Embryonic facial prominence (tissue), 1 donor: Measurements from ENCODE around the gene ARGLU1.

ENCODE experiments used
- DNase-seq: peaks from one replicate; pipeline ENCODE4 v3.0.0-alpha.2; 2016; ENCODE audit errors: extremely low spot score

Gene ARGLU1

DNA sequence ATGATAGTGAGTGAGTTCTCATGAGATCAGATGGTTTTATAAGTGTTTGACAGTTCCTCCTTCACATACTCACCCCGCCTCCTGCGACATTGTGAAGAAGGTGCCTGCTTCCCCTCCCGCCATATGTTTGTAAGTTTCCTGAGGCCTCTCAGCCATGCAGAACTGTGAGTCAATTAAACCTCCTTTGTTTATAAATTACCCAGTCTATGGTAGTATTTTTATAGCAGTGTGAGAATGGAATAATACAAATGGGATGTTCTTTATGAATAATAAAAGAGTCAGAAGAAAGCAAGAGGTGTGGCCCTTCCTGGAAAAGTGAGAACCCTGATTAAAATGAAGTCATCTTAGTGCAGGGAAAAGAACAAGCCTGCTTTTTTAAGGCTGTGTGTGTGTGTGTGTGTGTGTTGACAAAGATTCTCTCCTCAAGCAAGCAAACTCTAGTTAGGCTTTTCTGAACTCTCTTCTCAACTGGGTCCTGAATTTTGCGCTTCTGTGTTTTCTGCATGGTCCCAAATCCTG, 18.8 kb upstream of the ARGLU1 start:
- DNase-seq = no peak

DNA sequence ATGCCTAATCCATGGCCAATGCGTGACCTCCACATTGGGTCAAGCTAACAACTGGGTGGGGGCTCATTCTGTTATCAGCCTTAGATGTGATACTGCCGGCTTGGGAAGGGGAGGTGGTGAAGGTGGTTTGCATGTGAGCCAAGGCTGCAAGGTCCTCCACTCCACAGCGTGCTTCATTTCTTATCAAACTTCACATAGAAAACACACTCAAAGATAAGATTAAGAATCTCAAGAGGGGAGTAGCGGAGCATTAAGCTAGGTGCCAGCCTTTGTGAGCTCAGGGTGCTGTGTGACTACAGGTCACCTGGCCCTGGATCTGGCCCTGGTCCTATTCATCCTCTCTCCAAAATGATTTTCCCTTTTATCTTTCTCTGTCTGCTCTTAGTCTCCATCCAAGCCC, 13.3 kb upstream of the ARGLU1 start:
- DNase-seq = no peak

DNA sequence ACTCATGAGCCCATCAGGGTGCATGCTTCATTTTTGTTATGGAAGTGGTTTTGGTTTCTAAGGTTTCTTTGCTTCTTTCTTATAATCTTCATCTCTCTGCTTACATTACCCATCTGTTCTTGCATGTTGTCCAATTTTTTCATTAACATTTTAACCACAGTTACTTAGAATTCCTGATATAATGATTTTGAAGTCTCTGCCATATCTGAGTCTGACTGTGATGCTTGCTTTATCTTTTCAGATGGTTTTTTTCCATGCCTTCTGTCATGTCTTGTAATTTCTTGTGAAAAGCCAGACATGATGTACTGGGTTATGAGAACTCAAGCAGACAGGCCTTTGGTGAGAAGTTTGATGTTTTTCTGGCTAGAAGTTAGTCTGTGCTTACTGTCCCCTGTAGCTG, 8.0 kb upstream of the ARGLU1 start:
- no peak for DNase-seq

DNA sequence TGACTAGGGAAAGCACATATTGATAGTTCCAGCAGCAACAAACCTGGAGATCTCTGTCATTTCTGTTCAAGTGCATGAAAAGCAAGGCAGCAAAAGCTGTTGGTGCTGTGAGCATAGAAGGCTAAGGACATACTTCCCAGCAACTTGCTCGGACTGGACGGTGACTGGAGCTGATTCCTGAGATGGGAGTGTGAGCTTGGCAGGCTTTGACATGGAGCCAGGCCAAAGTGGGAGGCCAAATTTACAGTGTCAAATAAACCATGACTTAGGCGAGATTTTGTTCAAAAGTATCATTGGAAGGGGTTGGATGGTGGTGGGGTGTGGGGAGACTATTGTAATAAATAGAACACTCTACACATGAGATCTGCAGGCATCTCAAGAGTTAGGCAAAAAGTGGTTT, 5.9 kb upstream of the ARGLU1 start:
- no peak for DNase-seq

DNA sequence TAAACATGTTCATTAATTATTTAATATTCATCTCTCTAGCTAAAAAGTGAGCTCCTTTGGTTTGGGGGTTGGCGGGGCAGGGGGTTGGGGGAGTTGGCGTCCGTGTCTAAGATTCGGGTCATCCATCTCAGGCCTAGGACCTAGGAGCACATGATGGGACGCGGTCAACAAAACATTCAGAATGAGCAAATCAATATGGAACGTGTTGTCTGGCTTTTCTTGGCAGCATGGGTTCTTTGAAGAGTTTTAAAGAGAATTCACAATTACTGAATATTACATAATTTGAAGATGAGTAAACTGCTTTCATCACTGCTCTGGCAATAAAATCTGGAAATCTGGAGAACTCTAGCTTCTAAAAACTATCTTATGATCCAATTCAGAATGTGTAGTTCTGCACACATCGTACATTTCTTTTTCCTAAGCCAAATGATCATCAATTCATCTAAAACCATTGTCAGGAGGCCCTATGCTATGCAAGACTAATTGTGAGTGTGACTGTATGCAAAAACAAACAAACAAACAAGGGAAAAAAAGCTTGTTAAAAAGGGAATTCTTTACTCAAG, 5.4 kb upstream of the ARGLU1 start:
- DNase-seq = no peak

DNA sequence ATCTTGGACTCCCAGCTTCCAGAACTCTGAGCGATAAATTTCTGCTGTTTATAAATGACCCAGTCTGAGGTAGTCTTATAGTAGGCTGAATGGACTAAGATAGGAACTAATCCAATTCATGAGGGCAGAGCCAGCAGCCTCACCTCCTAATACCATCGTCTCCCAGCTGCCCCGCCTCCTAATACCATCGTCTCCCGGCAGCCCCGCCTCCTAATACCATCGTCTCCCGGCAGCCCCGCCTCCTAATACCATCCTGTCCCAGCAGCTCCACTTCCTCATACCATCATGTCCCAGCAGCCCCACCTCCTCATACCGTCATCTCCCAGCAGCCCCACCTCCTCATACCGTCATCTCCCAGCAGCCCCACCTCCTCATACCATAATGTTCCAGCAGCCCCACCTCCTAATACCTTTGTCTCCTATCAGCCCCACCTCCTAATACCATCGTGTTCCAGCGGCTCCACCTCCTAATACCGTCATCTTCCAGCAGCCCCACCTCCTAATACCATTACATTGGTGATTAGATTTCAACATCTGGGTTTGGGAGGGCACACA, 2.4 kb upstream of the ARGLU1 start:
- no peak for DNase-seq

DNA sequence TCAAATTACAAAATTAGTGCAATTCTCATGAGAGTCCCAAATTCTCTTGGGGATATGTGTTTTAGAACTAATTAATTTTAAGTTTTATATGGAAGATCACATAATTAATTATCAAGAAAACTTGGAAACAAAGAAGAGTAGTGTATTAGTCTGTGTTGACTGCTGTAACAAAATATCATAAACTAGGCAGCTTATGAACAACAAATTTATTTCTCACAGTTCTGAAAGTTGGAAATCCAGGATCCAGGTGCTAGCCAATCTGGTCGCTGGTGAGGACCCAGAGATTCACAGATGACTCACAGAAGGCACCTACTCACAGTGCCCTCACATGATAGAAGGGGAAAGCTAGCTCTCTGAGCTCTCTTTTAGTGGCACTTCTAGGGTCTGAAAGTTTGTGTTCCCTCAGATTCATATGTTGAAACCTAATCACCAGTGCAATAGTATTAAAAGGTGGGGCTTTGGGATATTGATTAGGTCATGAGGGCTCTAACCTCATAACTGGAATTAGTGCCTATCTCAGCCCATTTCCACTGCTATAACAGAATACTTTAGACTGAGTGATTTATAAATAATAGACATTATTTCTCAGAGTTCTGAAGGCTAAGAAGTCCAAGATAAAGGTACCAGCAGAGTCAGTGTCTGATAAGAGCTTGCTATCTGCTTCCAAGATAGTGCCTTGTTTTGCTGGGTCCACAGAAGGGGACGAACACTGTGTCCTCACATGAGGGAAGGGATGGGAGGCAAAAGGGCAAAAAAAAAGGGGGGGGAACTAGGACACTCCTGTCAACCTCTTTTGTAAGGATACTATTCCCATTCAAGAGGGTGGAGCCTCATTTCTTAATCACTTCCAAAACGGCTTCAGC, 1.5 kb upstream of the ARGLU1 start:
- no peak for DNase-seq

DNA sequence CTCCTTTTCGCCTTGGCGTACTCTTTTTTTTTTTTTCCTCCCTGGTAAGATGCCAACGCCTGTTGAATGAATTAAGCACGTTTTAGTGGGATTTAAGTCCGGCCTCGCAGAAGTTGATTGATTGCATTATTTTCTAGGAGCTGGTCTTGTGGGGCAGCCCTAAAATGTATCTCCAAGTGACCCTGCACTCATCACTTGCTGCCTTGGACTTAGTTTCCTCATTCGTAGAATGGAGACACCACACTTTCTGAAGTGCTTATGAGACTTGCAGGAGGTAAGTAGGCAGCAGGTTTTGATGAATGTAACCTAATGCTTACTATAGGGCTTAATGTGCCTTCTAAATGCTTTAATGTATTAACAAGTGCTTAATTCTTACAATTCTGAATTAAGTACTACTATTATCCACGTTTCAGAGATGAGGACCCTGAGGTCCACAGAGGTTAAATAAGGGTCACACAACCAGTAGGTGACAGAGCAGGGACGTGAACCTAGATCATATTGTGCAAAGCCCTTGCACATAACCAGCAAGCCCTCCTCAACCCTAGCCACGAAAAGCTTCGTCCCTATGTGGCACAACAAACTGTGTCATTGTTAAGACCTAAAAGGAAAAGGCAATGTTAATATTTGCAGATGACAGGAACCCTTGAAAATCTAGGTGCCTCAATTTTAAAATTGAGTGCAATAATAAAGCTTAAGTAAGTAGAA, 514 bp upstream of the ARGLU1 start:
- DNase-seq = no peak

DNA sequence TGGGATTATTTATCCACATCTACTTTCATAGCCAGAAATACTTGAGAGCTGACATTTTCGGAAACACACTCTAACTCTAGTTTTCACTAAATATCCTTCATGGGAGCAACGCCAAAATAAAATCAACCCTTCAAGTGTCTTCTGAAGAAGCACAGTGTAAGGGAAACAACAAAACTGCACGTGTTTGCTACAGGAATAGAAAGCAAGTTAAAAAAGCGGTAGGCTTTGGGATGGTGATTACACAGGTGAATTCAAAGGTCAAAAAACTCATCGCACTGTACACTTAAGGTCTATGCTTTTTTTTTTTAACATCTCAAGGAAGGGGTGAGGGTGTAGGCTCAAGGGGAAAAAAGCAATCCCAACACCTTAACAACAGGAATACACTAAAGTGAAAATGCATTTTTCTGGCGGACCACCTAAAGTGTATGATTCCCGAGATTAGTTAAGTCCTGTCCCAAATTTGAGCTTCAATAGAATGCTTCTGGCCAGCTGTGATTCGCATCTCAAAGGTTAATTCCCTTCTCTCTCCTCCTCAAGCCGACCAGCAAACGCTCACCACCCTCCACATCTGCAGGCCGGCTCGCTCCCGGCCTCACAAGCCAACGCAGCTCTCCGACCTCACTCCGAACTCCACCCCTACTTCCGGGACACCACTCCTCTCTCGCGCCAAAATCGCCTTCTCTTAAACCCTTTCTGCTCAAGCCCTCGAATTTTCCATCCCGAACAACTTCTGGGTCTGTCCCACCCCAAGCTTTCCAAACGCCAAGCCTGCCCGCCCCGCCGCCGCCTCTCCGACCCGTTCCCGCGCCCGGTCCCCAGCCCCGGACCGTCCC, 1.1 kb downstream of the ARGLU1 start:
- DNase-seq = no peak

DNA sequence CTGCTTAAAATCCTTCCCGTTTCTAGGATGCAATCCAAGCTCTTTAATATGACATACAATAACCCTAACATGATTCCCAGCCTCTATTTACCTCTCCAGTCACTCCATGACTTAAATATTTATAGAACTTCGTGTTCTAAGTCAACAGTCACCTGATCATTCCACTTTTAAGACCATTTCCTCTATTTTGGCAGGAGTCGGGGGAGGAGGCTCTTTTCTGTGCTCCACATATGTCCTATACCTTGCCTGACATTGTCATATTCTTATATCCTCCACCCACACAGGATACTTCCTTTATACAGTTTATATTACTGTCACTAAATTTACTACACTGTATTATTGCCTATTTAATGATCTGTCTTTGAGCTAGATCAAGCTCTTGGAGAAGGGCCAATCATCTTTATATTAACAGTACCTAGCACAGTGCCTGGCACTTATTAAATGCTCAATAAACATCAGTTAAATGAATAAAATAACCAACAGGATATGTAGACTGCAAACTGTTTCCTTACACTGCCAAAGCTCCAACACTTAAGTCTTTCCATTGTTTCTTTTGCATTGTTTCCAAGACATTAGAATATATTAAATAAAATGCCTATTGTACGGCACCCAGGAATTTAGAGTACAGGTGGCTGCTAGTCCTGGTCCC, 2.7 kb downstream of the ARGLU1 start:
- no peak for DNase-seq

DNA sequence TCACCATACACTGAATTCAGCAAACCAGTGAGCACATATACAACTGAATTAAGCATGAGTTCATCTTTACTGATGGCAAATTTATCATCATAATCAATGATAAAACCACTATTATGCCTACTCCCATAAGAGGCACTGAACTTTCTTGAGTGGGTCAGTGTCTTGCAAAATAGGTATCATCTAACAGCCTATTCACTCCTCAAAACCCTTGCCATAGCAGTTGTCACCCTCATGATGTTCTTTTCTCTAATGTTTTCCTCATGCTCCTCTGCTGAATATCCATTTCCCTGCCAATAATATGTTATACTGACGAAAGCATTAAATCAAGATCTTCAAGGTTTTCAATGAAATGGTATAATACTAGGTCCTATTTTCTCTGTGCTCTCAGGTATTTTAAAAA, 5.6 kb downstream of the ARGLU1 start:
- no peak for DNase-seq

DNA sequence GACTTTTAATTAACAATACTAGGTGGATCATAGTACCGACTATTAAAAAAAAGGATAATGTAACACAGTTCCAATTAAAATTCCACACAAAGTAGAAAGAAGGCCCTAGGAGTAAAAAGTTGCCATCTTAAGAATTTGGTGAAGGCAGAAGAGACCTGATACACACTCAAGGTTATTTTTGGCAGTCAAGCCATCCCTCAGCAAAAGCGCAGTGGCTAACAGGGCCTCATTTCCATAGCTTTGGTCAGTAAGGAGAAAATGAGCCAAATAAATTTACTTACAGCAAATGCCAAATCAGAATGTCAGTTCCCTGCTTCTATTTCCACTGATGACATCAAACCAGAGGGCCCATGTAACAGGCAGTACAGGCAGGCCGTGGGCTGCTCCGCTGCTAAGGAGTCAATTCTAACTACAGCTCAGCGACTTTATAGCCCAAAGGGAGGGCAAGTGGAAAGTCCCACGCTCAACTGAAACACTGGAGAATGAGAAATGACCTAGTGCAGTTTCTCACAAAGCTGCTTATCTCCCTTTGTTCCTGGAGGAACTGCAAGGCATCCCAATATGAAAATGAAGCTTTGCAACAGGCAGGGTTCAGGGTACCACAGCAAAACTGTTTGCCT, 6.3 kb downstream of the ARGLU1 start:
- DNase-seq = no peak

DNA sequence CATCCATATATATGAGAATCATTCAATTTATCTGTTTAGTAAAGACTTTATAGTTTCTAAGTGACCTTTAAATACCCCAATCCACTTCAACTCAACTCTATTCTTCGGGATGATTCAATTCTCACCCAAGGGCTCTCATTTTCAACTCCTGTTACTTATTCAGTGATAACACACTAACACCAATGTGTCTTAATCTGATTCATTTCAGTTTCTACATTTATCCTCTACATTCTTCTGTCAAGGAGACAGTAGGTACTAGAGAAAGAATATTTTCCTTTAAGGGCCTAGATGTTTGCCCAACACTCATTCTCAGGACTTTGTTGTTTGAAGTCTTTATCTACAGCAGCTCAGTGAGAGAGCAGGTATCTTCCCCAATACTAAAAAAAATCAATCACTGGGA, 7.1 kb downstream of the ARGLU1 start:
- DNase-seq = no peak

DNA sequence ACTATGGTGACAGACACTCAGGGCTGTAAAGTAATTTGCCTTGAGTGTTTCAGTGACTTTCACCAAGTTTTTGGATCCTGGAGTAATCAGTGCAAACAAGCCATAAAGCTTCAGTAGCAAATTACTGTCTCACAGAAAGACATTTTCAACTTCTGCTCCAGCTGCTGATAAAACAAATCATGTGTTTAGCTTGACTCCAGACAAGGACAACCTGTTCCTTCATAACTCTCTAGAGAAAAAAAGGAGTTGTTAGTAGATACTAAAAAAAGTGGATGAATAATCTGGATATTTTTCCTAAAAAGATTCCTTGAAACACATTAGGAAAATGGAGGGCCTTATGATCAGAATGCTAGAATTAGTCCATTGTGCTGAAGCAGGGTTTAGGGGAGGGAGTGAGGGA, 9.4 kb downstream of the ARGLU1 start:
- no peak for DNase-seq

DNA sequence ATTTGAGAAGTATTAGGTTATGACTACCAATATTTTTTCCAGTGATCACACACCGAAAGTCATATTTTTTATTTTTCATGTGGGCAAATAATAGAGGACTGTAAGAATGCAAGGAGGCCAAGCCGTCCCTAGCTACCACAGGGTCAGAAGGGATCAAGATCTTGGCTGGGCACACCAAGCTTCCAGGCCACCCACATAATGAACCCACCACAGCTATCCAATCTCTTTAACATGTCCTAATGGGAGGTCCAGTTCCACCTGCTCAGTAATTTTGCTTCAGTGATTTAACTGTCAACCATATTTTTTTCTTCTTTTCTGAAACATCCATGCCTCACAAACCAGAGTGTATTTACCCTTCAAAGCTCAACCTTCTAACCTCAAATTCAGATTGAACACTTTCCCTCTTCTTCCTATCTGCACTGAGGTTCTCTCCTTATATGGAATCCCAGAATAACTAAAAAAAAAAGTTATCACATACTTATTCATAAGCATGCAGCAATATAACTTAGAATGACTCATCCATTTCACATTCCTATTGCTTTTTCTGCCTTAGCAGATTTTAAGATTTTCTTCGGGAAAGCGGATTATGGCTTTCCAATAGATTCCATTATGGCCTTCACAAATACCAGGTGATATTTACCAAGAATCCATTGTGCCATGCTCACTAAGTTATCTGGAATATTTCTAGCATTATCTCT, 12.2 kb downstream of the ARGLU1 start:
- no peak for DNase-seq

DNA sequence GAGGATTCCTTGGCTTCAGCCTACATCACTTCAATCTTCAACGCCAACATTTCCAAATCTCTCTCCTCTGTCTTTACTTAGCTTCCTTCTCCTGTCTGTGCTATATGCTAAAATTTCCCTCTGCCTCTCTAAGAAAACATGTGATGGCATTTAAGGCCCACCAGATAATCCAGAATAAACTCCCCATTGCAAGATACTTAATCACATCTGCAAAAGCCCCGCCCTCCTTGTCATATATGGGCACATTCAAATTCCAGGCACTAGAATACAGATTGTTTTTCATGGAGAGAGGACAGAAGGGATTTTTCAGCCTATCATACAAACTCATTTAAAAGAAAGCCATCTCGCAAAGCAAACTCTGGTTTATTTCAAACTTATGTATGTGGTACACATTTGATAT, 16.2 kb downstream of the ARGLU1 start:
- DNase-seq = no peak

DNA sequence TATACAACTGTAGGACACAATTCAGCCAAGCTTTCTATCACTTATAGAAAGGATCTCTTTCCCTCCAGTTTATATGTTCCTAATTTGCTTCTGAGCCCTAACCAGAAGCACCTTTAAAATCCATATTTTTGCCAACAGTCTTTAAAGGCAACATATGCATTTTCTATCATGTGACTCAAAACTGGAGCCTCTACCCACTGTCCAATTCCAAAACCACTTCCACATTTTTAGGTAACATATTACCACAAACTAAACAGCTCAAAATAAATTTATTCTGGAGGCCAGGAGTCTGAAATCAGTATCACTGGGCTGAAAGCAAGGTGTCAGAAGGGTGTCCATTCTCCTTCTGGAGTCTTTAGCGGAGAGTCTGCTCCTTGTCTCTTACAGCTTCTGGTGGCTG, 16.6 kb downstream of the ARGLU1 start:
- DNase-seq = no peak

DNA sequence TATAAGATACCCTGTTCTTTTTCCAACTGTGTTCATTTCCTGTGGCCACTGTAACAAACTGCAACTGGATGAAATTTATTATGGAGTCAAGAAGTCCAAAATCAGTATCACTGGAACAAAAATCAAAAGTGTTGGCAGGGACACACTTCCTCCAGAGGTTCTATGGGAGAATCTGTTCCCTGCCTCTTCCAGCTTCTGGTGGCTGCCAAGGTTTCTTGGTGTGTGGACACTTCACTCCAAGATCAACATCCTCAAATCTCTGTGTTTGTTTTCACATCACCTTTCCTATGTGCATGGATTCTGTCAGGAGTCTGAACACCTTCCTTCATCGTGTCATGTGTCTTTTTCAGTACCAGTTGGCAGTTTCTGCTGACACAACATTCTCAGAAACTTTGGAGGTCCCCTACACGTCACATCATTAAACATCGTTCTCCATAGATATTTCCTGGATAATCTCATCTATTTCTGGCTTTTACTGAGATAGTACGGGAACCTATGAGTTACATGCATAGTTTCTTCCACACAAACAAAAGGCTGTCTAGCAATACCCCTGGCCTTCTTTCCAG, 17.3 kb downstream of the ARGLU1 start:
- DNase-seq = no peak

DNA sequence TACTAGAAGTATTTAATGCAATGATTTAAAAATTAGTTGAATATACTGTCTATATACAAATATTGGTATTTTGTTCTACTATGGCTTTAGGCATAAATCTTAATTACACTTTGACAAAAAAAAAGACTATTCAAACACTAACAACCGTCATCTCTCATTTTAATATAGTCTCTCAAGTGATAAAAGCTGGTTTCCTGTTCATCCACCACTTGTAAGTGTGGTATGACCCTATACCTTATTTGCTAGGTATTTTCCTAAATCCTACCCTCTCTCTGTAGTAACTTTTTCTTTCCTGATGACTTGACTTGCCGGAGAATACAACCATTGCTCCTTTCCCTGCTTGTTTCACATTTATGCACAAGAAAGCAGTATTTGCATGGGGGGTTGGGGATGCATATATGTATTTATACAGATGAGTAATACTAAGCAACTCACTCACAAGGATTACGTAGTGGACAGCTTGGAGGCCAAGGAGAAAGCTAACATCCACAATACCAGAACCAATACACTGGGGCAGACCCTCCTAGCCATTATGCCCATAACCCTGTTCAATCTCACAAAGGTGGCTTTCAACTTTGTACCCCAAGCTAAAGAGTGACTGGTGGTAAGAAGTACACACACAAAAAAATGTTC, 19.8 kb downstream of the ARGLU1 start:
- no peak for DNase-seq
